ENCODE results near the gene TMEM53. TPM values are rescaled to one million over a fixed set of nuclear protein-coding genes. Genes with fewer than 3 reads are reported as not detected.
"Not testable (repeated sequence)": the region's sequence is repeated elsewhere in the genome, so short reads cannot be mapped to it uniquely, and the experiment has no call there.

TMEM53 gene
- polyA plus RNA-seq, 1 donor = 5.9 TPM

DNA sequence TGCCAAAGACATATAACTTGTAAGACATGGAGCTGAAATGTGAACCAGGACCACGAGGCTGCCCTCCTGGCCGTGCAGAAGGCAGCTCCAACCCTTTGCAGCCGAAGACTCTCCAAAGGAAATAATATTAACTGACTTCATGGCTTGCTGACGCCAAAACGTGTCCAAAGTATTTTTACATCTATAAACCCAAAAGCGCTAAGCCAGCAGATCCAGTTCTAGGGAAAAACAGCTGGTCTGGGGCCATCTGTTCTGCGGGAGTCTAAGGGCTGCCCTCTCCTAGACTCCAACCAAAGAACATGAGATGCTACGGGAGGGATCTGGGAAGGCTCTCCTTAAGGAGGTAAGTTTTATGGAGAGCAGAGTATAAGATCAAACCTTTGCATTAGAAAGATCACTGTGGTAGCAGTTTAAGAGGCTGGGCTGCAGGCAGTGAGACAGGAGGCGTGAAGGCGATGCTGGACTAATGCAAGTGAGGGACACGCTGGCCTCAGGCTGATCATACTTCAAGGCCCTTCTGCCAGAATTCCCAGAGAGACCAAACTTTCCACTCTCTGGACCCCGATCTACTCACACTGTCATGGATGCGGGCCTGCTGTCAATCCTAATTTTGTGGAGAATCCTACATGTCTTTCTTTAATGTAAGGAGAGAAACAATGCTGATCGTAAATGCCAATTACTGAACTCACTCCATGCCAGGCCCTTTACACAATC is 1.2 kb downstream of the TMEM53 start:
- no peak for DNase-seq (ENCODE audit: low read depth)

DNA sequence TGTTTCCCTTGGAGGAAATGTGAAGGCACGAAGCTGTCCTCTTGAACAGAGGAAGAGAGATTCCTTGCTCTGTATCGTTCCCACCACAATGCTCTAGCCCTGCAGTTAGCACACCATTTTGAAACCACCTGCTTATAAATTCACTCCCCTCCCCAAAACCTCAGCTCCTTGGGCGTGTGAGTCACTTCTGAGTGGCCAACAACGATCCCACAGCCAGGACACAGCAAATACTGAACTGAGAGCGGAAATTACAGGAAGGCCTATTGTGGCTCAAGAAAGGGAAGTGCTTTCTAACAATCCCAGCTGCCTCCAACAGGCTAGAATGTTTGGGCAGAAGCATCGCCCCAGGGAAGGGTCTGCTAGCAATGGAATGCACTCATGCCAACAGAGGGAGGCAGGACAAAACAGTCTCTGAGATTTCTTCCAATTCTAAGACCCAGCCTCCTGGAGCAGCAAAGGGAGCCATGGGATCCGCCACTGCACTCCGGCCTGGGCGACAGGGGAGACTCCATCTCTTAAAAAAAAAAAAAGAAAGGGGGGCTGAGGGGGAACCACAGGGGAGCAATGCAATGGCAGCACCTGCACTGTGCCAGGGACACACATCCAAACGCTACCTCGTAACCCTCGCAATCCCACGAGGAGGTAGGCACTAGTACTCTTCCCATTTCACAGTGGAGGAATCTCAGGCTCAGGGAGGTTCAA is 1.9 kb downstream of the TMEM53 start:
- DNase-seq (ENCODE audit: low read depth) = no peak

DNA sequence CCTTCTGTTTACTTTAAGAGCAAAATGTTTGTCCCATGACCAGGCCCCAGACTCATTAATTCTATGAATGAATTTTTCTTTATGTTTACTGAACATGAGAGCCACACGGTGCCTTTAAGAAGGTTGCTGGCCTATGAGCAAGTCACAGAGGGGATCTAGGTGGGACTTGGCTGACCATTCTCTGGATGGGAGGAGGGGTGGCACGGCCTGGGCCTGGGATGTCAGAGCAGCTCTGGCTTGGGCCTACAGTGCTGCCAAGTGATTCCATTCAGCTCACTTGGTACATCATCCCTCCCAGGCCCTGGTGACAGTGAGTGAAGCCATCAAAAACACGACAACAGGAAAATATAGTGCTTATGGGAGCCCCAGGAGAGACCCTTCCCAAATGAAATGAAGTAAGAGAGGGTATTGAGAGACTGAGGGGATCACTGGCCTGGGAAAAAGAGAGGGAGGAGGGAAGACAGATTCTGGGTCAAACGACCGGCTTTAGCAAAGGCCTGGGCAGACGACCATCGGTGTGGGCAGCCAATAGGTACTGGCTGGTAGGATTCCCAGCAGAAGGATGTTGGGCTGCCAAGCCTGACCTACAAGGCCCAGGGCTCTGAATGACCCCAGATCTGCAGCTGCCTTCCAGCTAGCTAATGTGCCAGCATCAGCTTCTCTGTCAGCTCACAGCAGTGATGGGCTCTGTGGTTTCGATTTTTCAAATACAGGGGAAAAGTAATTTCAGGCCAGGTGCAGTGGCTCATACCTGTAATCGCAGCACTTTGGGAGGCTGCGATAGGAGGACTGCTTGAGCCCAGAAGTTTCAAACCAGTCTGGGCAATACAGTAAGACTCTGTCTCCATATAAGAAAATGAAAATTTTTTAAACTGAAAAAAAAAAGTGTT is 3.3 kb downstream of the TMEM53 start:
- no peak for DNase-seq (ENCODE audit: low read depth)

DNA sequence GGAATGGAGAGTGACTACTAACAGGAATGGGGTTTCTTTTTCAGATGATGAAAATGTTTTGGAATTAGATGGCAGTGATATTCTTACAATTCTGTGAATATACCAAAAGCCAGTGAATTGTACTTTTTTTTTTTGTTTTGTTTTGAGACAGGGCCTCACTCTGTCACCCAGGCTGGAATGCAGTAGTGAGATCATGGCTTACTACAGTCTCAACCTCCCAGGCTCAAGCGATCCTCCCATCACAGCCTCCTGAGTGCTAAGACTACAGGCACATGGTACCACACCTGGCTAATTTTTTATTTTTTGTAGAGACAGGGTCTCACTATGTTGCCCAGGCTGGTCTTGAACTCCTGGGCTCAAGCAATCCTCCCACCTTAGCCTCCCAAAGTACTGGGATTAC is 7.6 kb downstream of the TMEM53 start:
- DNase-seq (ENCODE audit: low read depth) = not testable (repeated sequence)

DNA sequence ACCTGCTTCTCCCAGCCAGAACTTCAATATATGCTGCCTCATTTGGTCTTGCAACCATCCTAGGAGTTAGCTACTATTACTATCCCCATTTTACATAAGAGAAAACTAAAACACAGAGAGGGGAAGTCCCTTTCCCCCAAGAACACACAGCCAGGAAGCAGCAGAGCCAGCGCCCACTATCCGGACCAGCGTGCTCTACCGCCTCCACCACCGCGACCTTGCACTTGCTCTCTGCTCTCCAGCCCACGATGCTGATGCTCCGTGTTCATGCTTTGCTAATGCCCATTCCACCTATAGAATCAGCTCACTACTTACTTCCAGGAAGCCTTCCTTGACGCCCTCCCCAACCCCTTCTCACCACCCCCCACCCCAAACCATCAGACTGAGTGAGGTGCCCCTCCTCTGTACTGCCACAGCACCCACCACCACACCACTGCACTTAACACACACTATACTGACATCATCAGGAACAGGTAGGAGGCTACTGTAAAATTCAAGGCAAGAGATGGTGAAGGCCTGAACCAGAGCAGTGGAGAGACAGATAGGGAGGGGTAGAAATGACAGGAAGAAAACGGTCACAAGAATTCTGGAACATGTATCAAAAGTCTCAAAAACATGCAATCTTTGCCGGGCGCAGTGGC is 9.4 kb downstream of the TMEM53 start:
- no peak for DNase-seq (ENCODE audit: low read depth)

DNA sequence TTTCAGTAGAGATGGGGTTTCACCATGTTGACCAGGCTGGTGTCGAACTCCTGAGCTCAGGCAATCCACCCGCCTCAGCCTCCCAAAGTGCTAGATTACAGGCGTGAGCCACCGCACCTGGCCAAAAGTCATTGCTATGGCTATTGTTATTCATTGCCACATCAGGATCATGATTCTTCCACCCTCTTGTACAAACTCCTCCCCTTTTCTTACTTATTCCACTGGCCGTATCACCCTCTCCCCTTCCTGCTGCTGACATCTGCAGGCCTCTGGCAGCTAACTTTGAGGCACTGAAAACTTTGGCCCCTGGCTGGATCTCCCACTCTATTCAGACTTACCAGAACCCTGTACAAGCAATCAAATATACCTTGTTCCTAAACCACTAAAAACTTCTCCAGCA is 10.9 kb downstream of the TMEM53 start:
- DNase-seq (ENCODE audit: low read depth) = no peak

DNA sequence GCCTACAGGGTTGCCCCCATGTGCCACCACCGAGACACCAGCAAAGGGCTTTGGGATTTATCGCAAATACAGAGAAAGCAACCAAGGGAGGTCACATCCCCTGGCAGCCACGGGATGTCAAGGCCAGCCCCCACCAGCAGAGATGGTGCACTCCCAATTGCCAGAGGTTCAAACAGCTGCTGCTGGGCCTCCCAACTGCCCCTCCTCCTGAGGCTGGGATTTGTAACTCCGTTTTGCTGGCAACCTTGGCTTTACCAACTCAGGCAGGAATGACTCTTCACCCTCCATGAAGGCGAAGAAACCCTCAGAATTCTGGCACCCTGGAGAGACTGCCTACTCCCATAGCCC is 11.6 kb downstream of the TMEM53 start:
- no peak for DNase-seq (ENCODE audit: low read depth)

DNA sequence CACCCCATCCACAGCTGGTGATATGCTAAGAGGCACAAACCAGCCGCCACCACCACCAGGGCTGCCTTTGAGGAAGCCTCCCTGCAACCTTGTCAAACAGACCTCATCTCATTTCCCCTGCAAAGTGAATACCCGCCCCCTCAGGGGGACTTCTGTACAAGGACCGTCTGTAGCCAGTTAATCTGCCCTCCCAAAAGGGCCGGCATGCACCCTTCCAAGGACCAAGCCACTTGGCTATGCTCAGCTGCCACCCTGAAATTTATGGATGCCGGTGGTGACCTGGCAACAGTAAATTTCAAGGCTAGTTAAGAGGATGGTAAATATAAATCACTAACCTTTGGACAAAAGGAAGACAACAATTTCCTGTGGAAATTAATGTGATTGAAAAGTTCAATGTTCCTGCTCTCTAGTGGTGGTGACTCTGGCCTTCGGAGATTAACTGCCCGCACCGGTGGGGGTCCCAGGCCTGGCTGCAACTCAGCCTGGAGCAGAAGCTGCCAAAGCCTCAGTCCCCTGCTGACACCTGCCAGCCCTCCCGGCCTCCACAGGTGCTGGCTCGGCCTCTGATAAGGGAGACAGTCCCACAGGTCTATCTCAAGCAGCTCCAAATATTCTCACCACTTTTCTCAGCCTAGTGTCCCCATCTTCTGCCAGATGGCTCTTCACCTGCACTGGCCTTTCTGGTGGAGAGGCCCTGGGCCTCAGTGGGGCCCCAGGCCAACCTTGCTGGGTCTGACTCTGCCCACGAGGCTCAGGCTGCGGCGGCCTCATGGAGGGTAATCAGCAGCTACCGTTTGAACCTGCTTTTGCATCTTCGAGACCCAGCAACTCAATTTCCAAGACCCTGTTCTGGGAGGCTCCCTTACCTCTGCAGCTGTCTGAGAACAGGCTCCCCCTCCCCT is 12.2 kb downstream of the TMEM53 start:
- DNase-seq (ENCODE audit: low read depth) = no peak

DNA sequence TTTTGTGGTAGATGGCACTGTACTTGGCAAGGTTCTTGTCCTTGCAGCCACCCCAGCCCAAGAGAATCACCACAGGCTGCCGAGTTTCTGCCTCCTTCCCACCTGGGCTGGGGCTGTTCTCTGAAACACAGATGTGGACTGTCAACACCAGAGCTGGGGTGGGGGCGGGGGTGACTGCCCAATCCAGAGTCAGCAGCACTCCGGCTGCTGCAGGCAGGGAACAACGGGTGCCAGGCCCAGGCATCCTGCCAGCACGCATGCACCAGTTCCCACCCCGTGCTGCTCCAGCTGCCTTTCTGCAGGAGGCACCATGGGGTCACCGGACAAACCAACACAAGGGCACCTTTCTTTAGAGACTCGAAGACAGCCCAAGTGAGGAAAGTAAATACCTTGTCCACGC is 14.1 kb downstream of the TMEM53 start:
- no peak for DNase-seq (ENCODE audit: low read depth)

DNA sequence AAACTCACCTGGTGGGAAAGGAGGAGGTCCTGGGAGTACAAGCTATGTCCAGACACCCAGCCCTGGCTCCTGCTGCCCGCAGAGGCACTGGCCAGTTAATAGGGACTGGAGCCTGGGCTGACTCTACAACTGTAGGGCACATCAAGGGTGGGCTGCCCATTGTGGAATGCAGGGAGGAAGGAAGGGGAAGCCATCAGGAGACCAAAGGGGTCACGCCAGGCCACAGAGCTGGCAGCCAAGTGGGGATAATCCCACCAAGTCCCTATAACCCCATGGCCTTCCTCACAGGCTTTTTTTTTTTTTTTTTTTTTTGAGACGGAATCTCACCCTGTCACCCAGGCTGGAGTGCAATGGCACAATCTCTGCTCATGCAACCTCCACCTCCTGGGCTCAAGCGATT is 14.7 kb downstream of the TMEM53 start:
- no peak for DNase-seq (ENCODE audit: low read depth)

DNA sequence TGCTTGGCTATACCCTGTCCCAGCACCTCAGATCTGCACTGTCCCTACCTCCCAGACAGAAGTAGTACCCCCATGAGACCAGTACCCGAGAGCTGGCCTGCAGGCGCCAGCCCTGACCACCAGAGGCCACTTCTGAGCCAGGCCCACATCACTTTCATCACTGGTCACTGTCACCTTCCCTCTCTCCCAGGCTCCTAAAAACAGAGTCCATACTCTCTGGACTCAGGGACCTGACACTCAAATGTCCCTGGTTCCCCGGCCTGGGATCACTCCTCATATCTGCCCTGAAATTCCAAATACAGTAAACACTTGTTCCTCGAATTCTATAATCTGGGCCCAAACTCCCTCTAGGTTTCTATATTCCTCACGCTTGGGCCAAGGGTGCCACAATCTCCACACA is 18.7 kb downstream of the TMEM53 start:
- no peak for DNase-seq (ENCODE audit: low read depth)

DNA sequence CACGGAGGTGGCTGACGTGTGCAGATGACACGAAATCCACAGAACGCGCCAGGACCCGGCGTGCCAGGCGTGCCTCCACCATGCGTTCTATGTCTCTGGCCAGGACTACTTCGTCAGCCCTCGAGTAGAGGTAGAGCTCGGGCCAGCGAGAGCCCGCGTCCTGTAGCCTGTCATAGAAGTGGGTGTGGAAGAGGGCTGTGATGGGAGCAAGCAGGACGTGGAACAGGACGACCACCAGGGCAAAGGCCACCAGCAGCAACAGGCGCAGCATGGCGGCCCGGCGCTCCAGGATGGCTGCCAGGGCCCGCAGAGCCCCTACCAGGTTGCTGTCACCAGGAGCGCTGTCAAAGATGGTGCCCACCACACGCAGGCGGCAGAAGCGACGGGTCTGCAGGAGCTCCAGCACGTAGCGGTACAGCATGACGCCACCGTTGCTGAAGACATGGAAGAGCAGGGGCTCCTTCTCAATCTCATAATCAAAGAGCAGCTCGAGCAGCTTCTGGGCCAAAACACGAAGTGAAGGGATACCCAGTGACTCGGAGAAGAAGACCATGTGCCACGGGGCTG is 19.6 kb downstream of the TMEM53 start:
- DNase-seq (ENCODE audit: low read depth) = no peak

DNA sequence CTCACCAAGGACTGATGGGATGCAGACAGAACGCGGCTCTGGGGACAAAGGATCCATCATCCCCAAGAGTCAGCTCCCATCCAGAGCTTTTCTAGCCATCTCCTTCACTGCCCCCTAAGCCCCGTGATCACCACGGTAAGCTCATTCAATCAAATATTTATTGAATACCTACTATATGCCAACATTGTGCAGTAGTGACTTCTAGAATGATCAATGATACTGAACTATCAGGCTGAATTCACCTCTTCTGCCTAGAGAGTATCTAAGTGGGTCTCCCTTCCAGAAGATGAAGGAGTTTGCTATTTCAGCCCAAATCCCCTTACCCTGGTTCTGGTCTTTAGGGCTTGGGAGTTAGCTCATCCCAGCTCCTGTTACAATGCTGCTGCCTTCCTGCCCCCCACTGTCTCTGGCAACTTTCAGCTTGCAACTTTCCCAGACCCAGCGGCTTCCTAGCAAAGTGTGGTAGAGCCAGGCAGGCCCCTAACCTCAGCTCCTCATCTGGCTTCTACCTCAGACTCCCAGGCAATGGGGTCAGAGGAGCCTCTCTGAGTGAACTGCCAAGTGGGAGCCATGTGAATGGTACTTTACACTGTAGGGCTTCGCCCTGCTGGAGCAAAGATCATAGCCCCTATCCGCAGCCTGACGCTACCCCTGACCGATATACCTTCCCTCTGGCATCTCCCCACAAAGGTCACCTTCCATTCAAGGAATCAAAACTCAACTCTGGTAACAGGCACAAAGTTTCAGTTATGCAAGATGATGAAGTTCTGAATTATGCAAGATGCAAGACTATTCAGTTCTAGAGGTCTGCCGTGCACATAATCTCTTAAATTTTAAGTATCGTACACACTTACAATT is 20.9 kb downstream of the TMEM53 start:
- no peak for DNase-seq (ENCODE audit: low read depth)

DNA sequence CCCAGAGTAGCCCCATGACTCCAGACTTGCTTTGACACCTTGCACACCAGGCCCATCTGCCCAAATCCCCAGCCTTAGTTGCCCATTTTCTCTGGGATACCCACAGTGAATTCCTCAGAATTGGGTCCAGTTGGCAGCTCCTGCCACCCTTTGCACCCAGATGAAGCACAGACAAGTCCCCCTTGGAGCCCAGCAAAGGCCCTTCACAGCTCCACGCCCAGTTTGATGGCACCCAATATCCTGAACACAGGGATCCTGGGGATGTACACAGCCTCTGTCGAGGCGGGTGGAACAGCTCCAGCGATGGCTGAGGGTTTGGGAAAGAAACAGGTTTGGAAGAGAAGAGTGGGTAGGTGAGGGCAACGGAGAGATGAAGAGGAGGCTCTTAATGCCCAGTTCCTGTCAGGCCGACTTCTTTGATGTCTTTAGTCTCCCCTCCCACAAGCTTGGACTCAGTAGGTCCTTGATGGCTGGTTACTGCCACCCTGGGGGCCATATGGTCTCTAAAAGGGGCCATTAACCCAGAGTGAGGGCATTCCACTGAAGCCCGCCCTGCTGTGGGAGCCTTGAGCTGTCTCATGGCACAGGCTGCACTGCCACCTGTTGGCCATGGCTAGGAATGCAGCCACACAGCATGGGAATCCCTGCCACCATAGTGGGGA is 21.7 kb downstream of the TMEM53 start:
- DNase-seq (ENCODE audit: low read depth) = no peak

DNA sequence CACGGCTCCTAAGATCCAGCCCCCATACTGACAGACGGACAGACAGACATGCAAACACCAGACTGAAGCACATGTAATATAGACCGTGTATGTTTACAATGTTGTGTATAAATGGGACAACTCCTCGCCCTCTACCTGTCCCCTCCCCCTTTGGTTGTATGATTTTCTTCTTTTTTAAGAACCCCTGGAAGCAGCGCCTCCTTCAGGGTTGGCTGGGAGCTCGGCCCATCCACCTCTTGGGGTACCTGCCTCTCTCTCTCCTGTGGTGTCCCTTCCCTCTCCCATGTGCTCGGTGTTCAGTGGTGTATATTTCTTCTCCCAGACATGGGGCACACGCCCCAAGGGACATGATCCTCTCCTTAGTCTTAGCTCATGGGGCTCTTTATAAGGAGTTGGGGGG is 23.2 kb downstream of the TMEM53 start:
- DNase-seq (ENCODE audit: low read depth) = no peak

DNA sequence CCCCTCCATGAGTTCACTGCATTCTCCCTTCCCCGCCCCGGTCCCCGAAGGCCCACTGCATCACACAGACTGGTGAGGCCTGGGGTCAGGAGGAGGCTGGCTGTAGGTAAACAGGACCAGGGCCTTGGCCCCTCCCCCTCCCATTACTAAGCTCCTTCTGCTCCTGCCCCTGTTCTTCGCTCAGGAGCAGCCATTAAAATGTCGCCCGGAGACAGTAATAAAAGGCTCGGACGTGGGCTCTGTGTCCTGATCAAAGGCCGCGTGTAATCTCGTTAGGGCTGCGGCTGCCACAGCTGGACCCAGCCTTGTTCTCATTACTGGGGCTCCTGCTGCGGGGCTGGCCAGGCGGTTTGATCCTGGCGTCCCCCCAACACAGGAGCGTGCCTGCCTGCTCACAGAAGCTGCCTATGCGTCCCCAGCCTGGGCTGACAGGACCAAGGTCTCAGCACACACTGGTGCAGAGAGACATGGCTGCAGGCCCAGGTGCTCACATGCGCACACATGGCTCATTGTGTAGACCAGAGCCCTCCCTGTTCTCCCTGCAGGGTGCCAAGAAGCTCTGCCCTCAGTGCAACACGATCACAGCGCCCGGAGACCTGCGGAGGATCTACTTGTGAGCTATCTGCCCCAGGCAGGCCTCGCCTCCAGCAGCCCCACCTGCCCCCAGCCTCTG is 24.0 kb downstream of the TMEM53 start:
- no peak for DNase-seq (ENCODE audit: low read depth)

DNA sequence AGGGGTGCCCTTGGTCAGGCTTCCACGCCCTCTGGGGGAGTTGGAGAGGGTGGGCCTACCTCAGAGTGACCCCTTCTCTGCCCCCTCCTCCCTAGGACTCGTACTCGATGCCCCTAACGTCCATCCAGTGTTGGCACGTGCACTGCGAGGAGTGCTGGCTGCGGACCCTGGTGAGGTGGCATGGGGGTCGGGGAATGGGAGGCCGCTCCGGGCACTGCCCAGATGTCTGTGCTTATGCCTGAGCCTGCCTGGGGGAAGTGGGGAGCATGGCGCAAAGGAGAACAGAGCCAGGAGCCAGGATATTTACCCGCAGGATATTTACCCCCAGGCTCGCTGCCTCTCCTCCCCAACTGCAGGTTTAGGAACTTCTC is 24.5 kb downstream of the TMEM53 start:
- no peak for DNase-seq (ENCODE audit: low read depth)

DNA sequence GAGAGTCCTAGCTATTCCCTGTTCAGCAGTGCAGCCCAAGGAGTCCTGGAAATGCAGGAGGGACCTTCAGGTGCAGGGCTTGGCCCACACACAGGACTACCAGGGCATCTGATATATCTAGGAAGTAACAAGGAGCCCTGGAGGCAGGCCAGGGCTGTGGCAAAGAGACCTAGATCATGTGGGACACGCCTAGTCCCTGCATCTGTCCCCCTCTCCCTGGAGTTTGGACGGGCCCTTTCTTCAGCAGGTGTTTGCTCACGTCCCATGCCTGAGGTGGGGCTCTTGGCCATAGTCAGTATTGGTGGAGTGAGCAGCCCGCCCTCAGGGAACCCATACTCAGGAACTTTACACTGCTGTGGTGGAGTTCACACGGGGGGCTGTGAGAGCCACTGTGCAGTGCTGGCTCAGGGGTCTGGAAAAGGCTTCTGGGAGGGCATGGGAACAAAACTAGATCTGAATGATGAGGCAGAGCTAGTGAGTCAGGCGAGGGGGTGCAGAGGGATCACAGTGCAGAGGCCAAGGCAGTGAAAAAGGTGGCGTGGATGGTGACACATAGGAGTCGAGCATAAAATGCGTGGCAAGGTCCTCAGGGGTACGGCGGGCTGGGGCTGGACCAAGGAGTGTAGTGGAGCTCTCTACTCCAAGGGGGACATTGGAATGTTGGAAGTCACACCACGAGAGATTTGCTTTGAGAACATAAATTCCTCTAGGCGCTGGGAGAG is 25.6 kb downstream of the TMEM53 start:
- DNase-seq (ENCODE audit: low read depth) = no peak

All from forelimb muscle (tissue), 1 donor.